Brain pericyte (primary cell): Measurements from ENCODE around the gene ZNF800.
"Not testable (repeated sequence)": the region's sequence is repeated elsewhere in the genome, so short reads cannot be mapped to it uniquely, and the experiment has no call there.

Source experiments
- DNase-seq: peaks from one replicate; pipeline ENCODE4 v3.0.0-alpha.2; 2012; ENCODE audit warnings: low read depth, low spot score

ZNF800 gene

GRCh38 chr7:127392566-127393367 lies at the start of gene ZNF800:
TSS of gene ZNF800 (minus strand) at chr7:127392708. CDS start at chr7:127391557, 1,151 bp downstream.
- DNase-seq: peak; percentile 10

GRCh38 chr7:127440206-127440605 lies 47.7 kb upstream of the ZNF800 start:
- no peak for DNase-seq

- DNase-seq: no peak
These were observed 46.3 kb upstream of the ZNF800 start for GRCh38 chr7:127438836-127439235.

GRCh38 chr7:127437837-127438236 lies 45.3 kb upstream of the ZNF800 start:
- no peak for DNase-seq

- DNase-seq: no peak
These were observed 44.7 kb upstream of the ZNF800 start for GRCh38 chr7:127437241-127437640.

- not testable (repeated sequence) for DNase-seq
These were observed 36.8 kb upstream of the ZNF800 start for GRCh38 chr7:127429281-127429680.

- DNase-seq: no peak
These were observed 26.7 kb upstream of the ZNF800 start for GRCh38 chr7:127419196-127419595.

- no peak for DNase-seq
These were observed 26.0 kb upstream of the ZNF800 start for GRCh38 chr7:127418459-127418858.

- DNase-seq: no peak
These were observed 24.8 kb upstream of the ZNF800 start for GRCh38 chr7:127417346-127417745.

GRCh38 chr7:127415060-127415742 lies 22.7 kb upstream of the ZNF800 start:
- no peak for DNase-seq

- no peak for DNase-seq
These were observed 21.5 kb upstream of the ZNF800 start for GRCh38 chr7:127413962-127414361.

GRCh38 chr7:127413326-127413725 lies 20.8 kb upstream of the ZNF800 start:
- no peak for DNase-seq

- DNase-seq: no peak
These were observed 18.7 kb upstream of the ZNF800 start for GRCh38 chr7:127411176-127411575.

- no peak for DNase-seq
These were observed 17.1 kb upstream of the ZNF800 start for GRCh38 chr7:127409629-127410028.

- no peak for DNase-seq
These were observed 12.0 kb upstream of the ZNF800 start for GRCh38 chr7:127404286-127405072.

GRCh38 chr7:127396184-127396583 lies 3.7 kb upstream of the ZNF800 start:
- DNase-seq: no peak

- not testable (repeated sequence) for DNase-seq
These were observed 2.6 kb upstream of the ZNF800 start for GRCh38 chr7:127395104-127395503.

GRCh38 chr7:127393368-127394058 lies 1.0 kb upstream of the ZNF800 start:
- peak; percentile 3 for DNase-seq

- DNase-seq: no peak
These were observed 334 bp downstream of the ZNF800 start for GRCh38 chr7:127392182-127392565.

GRCh38 chr7:127391591-127392181 lies 822 bp downstream of the ZNF800 start:
- DNase-seq: peak; percentile 3
